Esophagus squamous epithelium (tissue), 5 donors: ENCODE results near the gene TOB2. TPM values are rescaled to one million over a fixed set of nuclear protein-coding genes. Genes with fewer than 3 reads are reported as not detected.
A peak's percentile ranks its signal among the peaks of the same experiment; 100 is the strongest.

Source experiments
- DNase-seq: peaks from one replicate; lab custom pipeline; 2025; lab: John Stamatoyannopoulos, UW
- H3K27ac ChIP-seq, 4 donors: fragments of 200-600 bp; sonication (generic); one replicate each; pipeline ENCODE4 v1.5.1; 2016 to 2019; ENCODE audit warnings: mild to moderate bottlenecking in 1 of 4
- H3K27me3 ChIP-seq, 4 donors: fragments of 200-600 bp; sonication (generic); 1 replicate in 3 of 4; 2 replicates in 1 of 4; pipeline versions ENCODE4 v1.5.1 to v1.6.0; 2017 to 2021; ENCODE audit warnings: antibody characterized with exemption in 1 of 4
- H3K36me3 ChIP-seq, 3 donors: fragments of 200-600 bp; sonication (generic); one replicate each; pipeline ENCODE4 v1.5.1; 2016 to 2019
- H3K4me1 ChIP-seq, 3 donors: fragments of 200-600 bp; sonication (generic); one replicate each; pipeline ENCODE4 v1.5.1; 2017 to 2019
- H3K4me3 ChIP-seq, 4 donors: fragments of 200-600 bp; sonication (generic); 1 replicate in 3 of 4; 2 replicates in 1 of 4; pipeline ENCODE4 v1.5.1; 2016 to 2019; ENCODE audit warnings: mild to moderate bottlenecking in 2 of 4, moderate library complexity in 1 of 4
- H3K9me3 ChIP-seq, 3 donors: fragments of 200-600 bp; sonication (generic); one replicate each; pipeline ENCODE4 v1.5.1; 2016 to 2019
- CTCF ChIP-seq, 6 experiments: fragments of 450-650 bp in 4 of 6; fragments of 200-600 bp in 2 of 6; sonication (generic) in 2 of 6; IDR thresholded peaks; one replicate each; pipeline ENCODE4 v1.5.1; 2016 to 2019; ENCODE audit warnings: antibody characterized with exemption in 6 of 6, mild to moderate bottlenecking in 4 of 6, moderate library complexity in 4 of 6
- POLR2A ChIP-seq, 4 donors: fragments of 450-650 bp; IDR thresholded peaks; one replicate each; pipeline ENCODE4 v1.6.1; 2017; ENCODE audit warnings: antibody characterized with exemption in 4 of 4, mild to moderate bottlenecking in 4 of 4, moderate library complexity in 3 of 4
- whole genome bisulfite sequencing, 2 donors: methylation state at CpG; one replicate each; pipeline ENCODE4 v1.1.5; 2018; 5-methylcytosine and 5-hydroxymethylcytosine counted together
- intact Hi-C: fragments of 100-400 bp; cut with DNase I; formaldehyde crosslinking; loops from one replicate; pipeline ENCODE4 v1.15.0; 2022
- total RNA-seq, 4 donors: library from RNA; depleted of rRNA; stranded (reverse); fragments of >200 nt; gene quantifications; one replicate each; pipeline ENCODE4 v1.1.0, GENCODE V29; 2016
- donor health status: DM: yes; HTN: yes; CAD: no.

Gene TOB2
- total RNA-seq, 4 donors from 2014 or later = 15.7 to 30.5 (median 21.0) TPM

GRCh38 chr22:41487037-41487935 lies 40.7 kb upstream of the TOB2 start:
- Histone ChIP-seq H3K4me3 (no peak overlapping the region), H3K27ac (peak overlapping the region; percentile 11 to 79 (median 75)), H3K4me1 (peaks cover 11 to 95% (median 57%) of the 10 kb centered on the region in 3 donors), H3K27me3 (no peaks in the 10 kb centered on the region), H3K36me3 (no peaks in the 10 kb centered on the region), H3K9me3 (no peaks in the 10 kb centered on the region)
- 56 to 61% methylated on average over 8 of the region's 8 CpGs for WGBS, 2 donors
- intact Hi-C loops = no loop called here
- TF ChIP-seq POLR2A (IDR thresholded peaks at IDR 0.05) = no peak
- TF ChIP-seq CTCF (IDR thresholded peaks at IDR 0.05) = no peak
- DNase-seq = no peak

GRCh38 chr22:41485033-41485432 lies 38.4 kb upstream of the TOB2 start:
- H3K36me3 ChIP-seq = no peaks in the 10 kb centered on the region
- H3K4me3 ChIP-seq = no peak overlapping the region
- no peak for DNase-seq
- 28 to 43% methylated on average over 7 of the region's 7 CpGs for WGBS, 2 donors
- TF ChIP-seq POLR2A (IDR thresholded peaks at IDR 0.05) = no peak
- no peak for TF ChIP-seq CTCF (IDR thresholded peaks at IDR 0.05)
- peaks cover 15 to 95% (median 62%) of the 10 kb centered on the region in 3 donors for H3K4me1 ChIP-seq
- intact Hi-C loops = no loop called here
- H3K27ac ChIP-seq = peak overlapping the region; percentile 36 to 79 (median 78)
- no peaks in the 10 kb centered on the region for H3K27me3 ChIP-seq
- no peaks in the 10 kb centered on the region for H3K9me3 ChIP-seq

- Histone ChIP-seq H3K27me3 (no peaks in the 10 kb centered on the region), H3K27ac (peak overlapping the region; percentile 57 to 84 (median 78)), H3K36me3 (peaks cover 0 to 24% (median 0%) of the 10 kb centered on the region in 3 donors), H3K4me3 (no peak overlapping the region), H3K4me1 (peaks cover 15 to 92% (median 62%) of the 10 kb centered on the region in 3 donors), H3K9me3 (no peaks in the 10 kb centered on the region)
- DNase-seq = no peak
- WGBS, 2 donors = 14 to 35% methylated on average over 1 to 2 of the region's 2 CpGs
- intact Hi-C loops = no loop called here
- TF ChIP-seq POLR2A (IDR thresholded peaks at IDR 0.05) (no peak), CTCF (IDR thresholded peaks at IDR 0.05) (no peak)
Measured at GRCh38 chr22:41482319-41482935, 35.8 kb upstream of the TOB2 start.

- intact Hi-C loops = no loop called here
- H3K9me3 ChIP-seq = no peaks in the 10 kb centered on the region
- no peak overlapping the region for H3K4me3 ChIP-seq
- peaks cover 15 to 87% (median 58%) of the 10 kb centered on the region in 3 donors for H3K4me1 ChIP-seq
- WGBS, 2 donors = 55 to 79% methylated on average over 3 to 4 of the region's 5 CpGs
- TF ChIP-seq CTCF (IDR thresholded peaks at IDR 0.05) (no peak), POLR2A (IDR thresholded peaks at IDR 0.05) (no peak)
- no peaks in the 10 kb centered on the region for H3K27me3 ChIP-seq
- H3K27ac ChIP-seq = peak overlapping the region; percentile 31 to 84 (median 78)
- DNase-seq = no peak
- peaks cover 0 to 29% (median 0%) of the 10 kb centered on the region in 3 donors for H3K36me3 ChIP-seq
Measured at GRCh38 chr22:41481925-41482318, 35.3 kb upstream of the TOB2 start.
